Sigmoid colon (tissue), 7 donors: Measurements from ENCODE around the gene CHST1. TPM values are rescaled to one million over a fixed set of nuclear protein-coding genes. Genes with fewer than 3 reads are reported as not detected.

Source experiments
- DNase-seq: peaks from one replicate; pipeline ENCODE4 v3.0.0-alpha.2; 2019
- H3K27ac ChIP-seq, 4 donors: fragments of 200-600 bp; sonication (generic); one replicate each; pipeline ENCODE4 v1.5.1; 2016 to 2019; ENCODE audit warnings: mild to moderate bottlenecking in 1 of 4
- H3K27me3 ChIP-seq, 3 donors: fragments of 200-600 bp; sonication (generic); one replicate each; pipeline ENCODE4 v1.5.1; 2019; ENCODE audit warnings: mild to moderate bottlenecking in 1 of 3
- H3K36me3 ChIP-seq, 4 donors: fragments of 200-600 bp; sonication (generic); one replicate each; pipeline ENCODE4 v1.5.1; 2016 to 2019
- H3K4me1 ChIP-seq, 4 donors: fragments of 200-600 bp; sonication (generic); one replicate each; pipeline ENCODE4 v1.5.1; 2017 to 2019
- H3K4me3 ChIP-seq, 4 donors: fragments of 200-600 bp; sonication (generic); one replicate each; pipeline ENCODE4 v1.5.1; 2017 to 2019; ENCODE audit warnings: mild to moderate bottlenecking in 2 of 4, moderate library complexity in 1 of 4
- H3K9me3 ChIP-seq, 4 donors: fragments of 200-600 bp in 3 of 4; sonication (generic) in 3 of 4; one replicate each; pipeline versions ENCODE4 v1.5.1 to v1.6.1; 2013 to 2019
- CTCF ChIP-seq, 4 experiments: fragments of 450-650 bp in 3 of 4; fragments of 200-600 bp in 1 of 4; IDR thresholded peaks; one replicate each; pipeline ENCODE4 v1.5.1; 2016 to 2019; ENCODE audit warnings: antibody characterized with exemption in 4 of 4, mild to moderate bottlenecking in 3 of 4, moderate library complexity in 2 of 4
- EP300 ChIP-seq, 4 donors: sonication (generic); formaldehyde crosslinking; IDR thresholded peaks; one replicate each; pipeline ENCODE4 v1.6.1; 2017; ENCODE audit warnings: antibody characterized with exemption in 4 of 4
- POLR2A ChIP-seq, 2 donors: fragments of 450-650 bp; IDR thresholded peaks; one replicate each; pipeline ENCODE4 v1.6.1; 2016; ENCODE audit warnings: antibody characterized with exemption in 2 of 2, mild to moderate bottlenecking in 2 of 2, moderate library complexity in 2 of 2
- POLR2AphosphoS5 ChIP-seq, 4 donors: sonication (generic); formaldehyde crosslinking; IDR thresholded peaks; one replicate each; pipeline ENCODE4 v1.6.1; 2017; ENCODE audit warnings: antibody characterized with exemption in 4 of 4
- WGBS, 2 donors: extraction: QIAGEN DNeasy Blood & Tissue Kit; methylation state at CpG; one replicate each; pipeline ENCODE4 v1.1.7; 2013; 5-methylcytosine and 5-hydroxymethylcytosine counted together
- intact Hi-C: fragments of 100-400 bp; cut with DNase I; formaldehyde crosslinking; loops from one replicate; pipeline ENCODE4 v1.15.1; 2023
- polyA plus RNA-seq, 3 donors: library from polyadenylated mRNA; stranded (reverse); fragments of 200-250 nt; gene quantifications; one replicate each; pipeline ENCODE4 v1.2.3, GENCODE V29; 2013
- total RNA-seq, 4 donors: library from RNA; depleted of rRNA; stranded (reverse); fragments of >200 nt; gene quantifications; one replicate each; pipeline ENCODE4 v1.1.0, GENCODE V29; 2016
- donor health status: healthy with polysubstance abuse.
- donor health status: Bipolar disorder and iron deficiency.
- donor health status: healthy.

Gene CHST1
- total and polyA plus RNA-seq, 7 donors, result 0.23 to 1.5 (median 1.2) TPM

- Histone ChIP-seq H3K4me3 (no peak overlapping the region), H3K27ac (no peak overlapping the region), H3K36me3 (no peaks in the 10 kb centered on the region), H3K9me3 (peaks cover 0 to 6% (median 0%) of the 10 kb centered on the region in 4 donors), H3K4me1 (no peaks in the 10 kb centered on the region), H3K27me3 (no peaks in the 10 kb centered on the region)
- 61 to 84% methylated on average over 6 of the region's 6 CpGs for WGBS, 2 donors
- intact Hi-C loops, result no loop called here
- no peak for TF ChIP-seq EP300 (IDR thresholded peaks at IDR 0.05)
- no peak for TF ChIP-seq POLR2AphosphoS5 (IDR thresholded peaks at IDR 0.05)
- TF ChIP-seq POLR2A (IDR thresholded peaks at IDR 0.05), result no peak
- no peak for TF ChIP-seq CTCF (IDR thresholded peaks at IDR 0.05)
- DNase-seq, result no peak
Observed at GRCh38 chr11:45625611-45626010, 39.8 kb downstream of the CHST1 start.

- peaks cover 0 to 6% (median 0%) of the 10 kb centered on the region in 4 donors for H3K9me3 ChIP-seq
- H3K4me3 ChIP-seq, result no peak overlapping the region
- no peak overlapping the region for H3K27ac ChIP-seq
- no peaks in the 10 kb centered on the region for H3K36me3 ChIP-seq
- no peak for DNase-seq
- intact Hi-C loops, result no loop called here
- H3K27me3 ChIP-seq, result no peaks in the 10 kb centered on the region
- TF ChIP-seq POLR2AphosphoS5 (IDR thresholded peaks at IDR 0.05) (no peak), EP300 (IDR thresholded peaks at IDR 0.05) (no peak), POLR2A (IDR thresholded peaks at IDR 0.05) (no peak), CTCF (IDR thresholded peaks at IDR 0.05) (no peak)
- no peaks in the 10 kb centered on the region for H3K4me1 ChIP-seq
- 77 to 84% methylated on average over 2 of the region's 2 CpGs for WGBS, 2 donors
Observed at GRCh38 chr11:45624095-45624494, 41.3 kb downstream of the CHST1 start.

- TF ChIP-seq CTCF (IDR thresholded peaks at IDR 0.05) (no peak), EP300 (IDR thresholded peaks at IDR 0.05) (no peak), POLR2AphosphoS5 (IDR thresholded peaks at IDR 0.05) (no peak), POLR2A (IDR thresholded peaks at IDR 0.05) (no peak)
- DNase-seq, result no peak
- Histone ChIP-seq H3K4me1 (no peaks in the 10 kb centered on the region), H3K4me3 (no peak overlapping the region), H3K27me3 (no peaks in the 10 kb centered on the region), H3K36me3 (no peaks in the 10 kb centered on the region), H3K27ac (no peak overlapping the region), H3K9me3 (peaks cover 0 to 6% (median 0%) of the 10 kb centered on the region in 4 donors)
- WGBS, 2 donors, result 68 to 90% methylated on average over 2 of the region's 2 CpGs
- intact Hi-C loops, result no loop called here
Observed at GRCh38 chr11:45622861-45623260, 42.6 kb downstream of the CHST1 start.

GRCh38 chr11:45622283-45622682 is 43.1 kb downstream of the CHST1 start:
- 90 to 94% methylated on average over 2 of the region's 2 CpGs for WGBS, 2 donors
- Histone ChIP-seq H3K4me1 (no peaks in the 10 kb centered on the region), H3K27me3 (no peaks in the 10 kb centered on the region), H3K27ac (no peak overlapping the region), H3K4me3 (no peak overlapping the region), H3K36me3 (no peaks in the 10 kb centered on the region), H3K9me3 (peaks cover 0 to 6% (median 0%) of the 10 kb centered on the region in 4 donors)
- DNase-seq, result no peak
- intact Hi-C loops, result no loop called here
- TF ChIP-seq EP300 (IDR thresholded peaks at IDR 0.05), result no peak
- no peak for TF ChIP-seq POLR2A (IDR thresholded peaks at IDR 0.05)
- TF ChIP-seq CTCF (IDR thresholded peaks at IDR 0.05), result no peak
- no peak for TF ChIP-seq POLR2AphosphoS5 (IDR thresholded peaks at IDR 0.05)

GRCh38 chr11:45621588-45621987 is 43.8 kb downstream of the CHST1 start:
- no peaks in the 10 kb centered on the region for H3K4me1 ChIP-seq
- WGBS, 2 donors, result 28 to 73% methylated on average over 1 of the region's 1 CpG
- peaks cover 0 to 6% (median 0%) of the 10 kb centered on the region in 4 donors for H3K9me3 ChIP-seq
- H3K27me3 ChIP-seq, result no peaks in the 10 kb centered on the region
- no peaks in the 10 kb centered on the region for H3K36me3 ChIP-seq
- no peak overlapping the region for H3K4me3 ChIP-seq
- intact Hi-C loops, result no loop called here
- TF ChIP-seq POLR2AphosphoS5 (IDR thresholded peaks at IDR 0.05) (no peak), POLR2A (IDR thresholded peaks at IDR 0.05) (no peak), CTCF (IDR thresholded peaks at IDR 0.05) (no peak), EP300 (IDR thresholded peaks at IDR 0.05) (no peak)
- H3K27ac ChIP-seq, result no peak overlapping the region
- no peak for DNase-seq
